Hematopoietic multipotent progenitor cell (in vitro differentiated cells): ENCODE results near the gene DGUOK. TPM values are rescaled to one million over a fixed set of nuclear protein-coding genes. Genes with fewer than 3 reads are reported as not detected.
"Not testable (repeated sequence)": the region's sequence is repeated elsewhere in the genome, so short reads cannot be mapped to it uniquely, and the experiment has no call there.

Source experiments
- DNase-seq, 3 donors: peaks; one replicate each; pipeline ENCODE4 v3.0.0-alpha.2; 2011 to 2015; ENCODE audit warnings: low read depth in 2 of 3, low spot score in 2 of 3
- total RNA-seq: library from RNA; depleted of rRNA; stranded (reverse); fragments of >200 nt; gene quantifications from one replicate; pipeline ENCODE4 v1.2.3, GENCODE V29; 2012

Gene DGUOK
- total RNA-seq, 1 donor = 38.5 TPM

DNA sequence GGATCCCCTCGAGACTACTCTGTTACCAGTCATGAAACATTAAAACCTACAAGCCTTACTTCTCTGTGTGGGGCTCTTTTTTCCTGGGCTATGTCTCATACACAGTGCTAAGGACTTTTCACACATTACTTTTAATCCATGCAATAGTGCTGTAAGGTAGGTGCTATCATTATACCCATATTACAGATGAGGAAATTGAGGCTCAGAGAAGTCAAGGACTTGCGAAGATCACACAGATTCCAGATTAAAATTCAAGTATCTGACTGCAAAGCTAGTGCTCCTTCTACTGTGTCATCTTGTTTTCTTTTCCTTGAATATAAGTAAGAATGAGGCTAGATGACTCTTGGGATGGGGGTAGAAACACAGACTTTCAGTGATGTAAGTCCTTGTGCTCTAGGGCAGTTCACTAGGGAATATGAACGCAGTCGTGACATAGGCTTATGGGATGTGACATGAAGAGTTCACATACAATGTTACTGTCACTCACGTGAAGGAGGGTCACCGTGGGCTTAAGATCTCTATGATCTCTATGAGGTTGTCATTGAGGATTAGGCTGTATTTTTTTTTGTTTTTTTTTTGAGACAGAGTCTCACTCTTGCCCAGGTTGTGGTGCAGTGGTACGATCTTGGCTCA, 7.0 kb upstream of the DGUOK start:
- no peak for DNase-seq

DNA sequence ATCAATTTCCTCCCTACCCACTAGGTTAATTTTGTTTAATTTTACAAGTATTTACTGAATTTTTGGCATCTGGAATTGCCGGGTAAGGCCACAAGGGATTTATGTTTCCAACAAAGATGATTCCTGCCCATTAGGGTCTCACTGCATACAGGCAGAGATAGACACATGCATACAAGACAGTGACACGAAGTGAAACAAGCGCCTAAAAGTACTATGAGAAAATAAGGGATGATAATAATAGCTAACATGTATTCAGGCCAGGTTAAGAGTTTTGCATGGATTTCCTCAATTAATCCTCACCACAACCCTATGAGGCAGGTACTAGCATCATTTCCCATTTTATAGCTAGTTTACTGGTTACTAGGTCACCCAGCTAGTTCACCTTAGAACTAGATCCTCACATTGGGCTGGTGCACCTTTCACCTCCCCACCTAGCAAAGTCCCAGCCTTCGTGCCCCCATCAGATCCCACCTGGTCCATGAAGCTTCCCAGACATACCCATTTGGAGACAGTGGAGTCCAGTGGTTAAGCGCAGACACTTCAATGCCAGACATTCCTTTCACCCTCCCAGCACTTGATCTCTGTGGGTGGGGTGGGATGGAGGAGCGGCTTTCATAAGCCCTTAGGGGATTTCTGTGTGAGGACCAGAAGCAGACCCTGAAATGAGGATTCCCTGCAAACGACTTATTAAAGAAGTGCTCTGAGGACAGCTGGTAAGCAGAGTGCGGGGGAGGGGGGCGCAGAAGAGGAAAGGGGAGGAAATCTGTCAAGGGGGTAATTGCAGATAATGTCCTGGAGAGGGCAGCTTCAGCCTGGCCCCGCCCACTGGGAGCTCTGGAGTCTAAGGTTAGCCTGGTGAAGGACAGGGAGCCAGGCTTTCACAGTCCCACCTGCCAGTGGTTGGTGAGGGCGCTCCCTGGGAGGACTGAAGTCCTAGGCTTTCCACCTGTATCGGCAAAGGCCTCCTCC, 5.8 kb upstream of the DGUOK start:
- DNase-seq = peak in 2 of 3 donors; percentile 54 to 55

DNA sequence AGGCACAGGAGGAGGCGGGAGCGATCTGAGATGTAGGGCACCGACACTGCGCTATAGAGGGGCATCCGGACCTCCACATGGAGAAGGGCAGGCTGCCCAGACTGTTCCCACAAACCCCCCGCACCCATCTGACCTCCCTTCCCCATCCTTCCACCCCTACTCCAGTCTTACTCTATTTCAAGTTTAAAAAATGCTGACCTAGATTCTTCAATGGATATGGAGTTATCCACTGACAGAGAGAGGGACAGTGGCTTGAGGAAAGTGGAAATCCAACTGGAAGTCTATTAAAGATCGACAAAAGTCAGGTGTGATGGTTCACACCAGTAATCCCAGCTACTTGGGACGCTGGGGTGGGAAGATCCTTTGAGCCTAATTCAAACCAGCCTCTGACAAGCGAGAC, 5.1 kb upstream of the DGUOK start:
- DNase-seq = no peak

DNA sequence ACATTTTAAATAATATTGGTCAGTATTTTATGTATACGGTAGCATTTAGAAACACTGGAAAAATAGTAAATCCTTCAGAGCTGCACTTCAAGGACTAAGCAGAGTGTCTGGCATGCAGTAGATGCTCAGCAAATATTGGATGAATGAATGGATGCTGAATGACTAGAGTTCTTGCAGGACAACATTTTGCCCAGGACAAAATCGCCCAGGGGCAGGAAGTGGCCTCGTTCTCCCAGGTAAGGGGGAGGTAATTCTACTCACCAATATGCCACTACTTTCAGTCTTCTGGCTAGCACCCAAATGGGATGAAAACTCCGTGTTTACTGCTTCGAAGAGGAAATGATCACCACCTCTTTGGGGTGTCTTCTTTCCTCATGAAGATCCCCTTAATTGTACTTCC, 4.0 kb upstream of the DGUOK start:
- no peak for DNase-seq

DNA sequence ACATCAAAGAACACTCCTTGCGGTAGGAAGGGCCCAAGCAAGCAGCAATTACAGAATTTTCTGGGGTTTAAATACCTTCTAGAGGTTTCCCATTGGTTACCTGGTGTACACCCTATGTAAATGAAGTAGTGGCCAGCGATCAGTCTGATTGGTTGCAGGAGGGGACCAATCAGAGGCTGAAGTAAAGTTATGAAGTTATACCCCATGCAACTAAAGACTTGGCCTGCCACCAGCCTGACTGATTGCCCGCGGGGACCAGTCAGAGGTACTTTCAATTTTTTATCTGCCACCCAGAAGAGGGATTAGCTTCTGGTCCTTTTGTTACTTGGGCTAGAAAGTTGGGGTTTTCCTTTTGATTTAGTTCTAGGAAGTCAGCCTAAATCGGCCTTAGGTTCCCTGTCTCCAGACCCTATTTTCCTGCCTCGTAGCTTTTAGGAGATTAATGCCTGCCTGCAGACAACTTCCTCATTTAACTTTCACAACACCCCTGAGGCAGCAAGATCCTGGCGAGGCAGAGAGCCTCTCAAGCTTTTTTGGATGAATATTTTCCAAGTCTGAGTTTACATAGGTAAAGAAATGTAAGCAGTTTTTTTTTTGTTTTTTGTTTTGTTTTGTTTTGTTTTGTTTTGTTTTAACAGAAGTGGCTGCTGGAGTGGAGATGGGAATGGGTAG, 1.5 kb upstream of the DGUOK start:
- DNase-seq = no peak

DNA sequence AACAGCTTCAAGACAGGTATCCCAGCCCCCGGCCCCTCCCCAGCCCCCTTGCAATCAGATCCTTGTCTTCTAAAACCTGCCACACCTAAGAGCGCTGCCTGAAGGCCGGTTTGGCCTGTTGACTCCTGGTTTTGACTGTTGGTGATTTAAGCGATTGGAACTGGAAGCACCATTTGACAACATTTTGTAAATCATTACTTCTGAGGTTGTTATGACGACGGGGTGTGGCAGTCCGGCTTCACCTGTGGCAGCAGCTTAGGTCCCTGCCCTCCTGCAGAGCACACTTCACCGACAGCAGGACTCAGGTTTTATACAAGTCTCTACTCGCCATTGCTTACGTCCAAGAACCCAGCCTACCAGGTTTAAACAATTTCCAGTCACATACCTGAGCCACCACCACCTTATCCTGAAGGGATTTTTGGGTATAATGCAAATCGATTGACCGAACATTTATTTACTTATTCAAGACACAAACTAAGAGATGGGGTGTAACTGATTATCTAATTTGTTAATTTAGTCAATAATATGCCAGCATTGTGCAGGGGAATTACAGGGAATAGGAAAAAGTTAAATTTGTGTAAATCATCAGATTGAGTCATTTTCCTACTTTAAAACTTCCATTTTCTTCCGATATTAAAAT, 707 bp upstream of the DGUOK start:
- DNase-seq = no peak

DNA sequence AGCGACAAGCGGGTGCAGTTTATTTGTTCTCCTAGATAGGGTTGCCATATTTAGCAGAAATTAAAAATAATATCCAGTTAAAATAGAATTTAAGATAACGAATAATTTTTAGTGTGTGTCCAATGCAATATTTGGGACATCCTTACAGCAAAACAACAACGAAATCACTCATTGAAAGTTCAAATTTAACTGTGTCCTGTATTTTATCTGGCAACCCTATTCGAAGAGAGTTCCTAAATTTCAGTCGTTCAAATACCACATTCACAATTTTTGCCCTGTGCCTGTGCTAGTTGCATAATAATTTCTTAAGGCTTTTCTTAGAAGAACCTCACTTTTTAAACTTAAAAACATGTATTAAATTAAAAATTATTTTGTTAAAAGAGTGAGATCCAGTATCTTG, 664 bp downstream of the DGUOK start:
- no peak for DNase-seq

DNA sequence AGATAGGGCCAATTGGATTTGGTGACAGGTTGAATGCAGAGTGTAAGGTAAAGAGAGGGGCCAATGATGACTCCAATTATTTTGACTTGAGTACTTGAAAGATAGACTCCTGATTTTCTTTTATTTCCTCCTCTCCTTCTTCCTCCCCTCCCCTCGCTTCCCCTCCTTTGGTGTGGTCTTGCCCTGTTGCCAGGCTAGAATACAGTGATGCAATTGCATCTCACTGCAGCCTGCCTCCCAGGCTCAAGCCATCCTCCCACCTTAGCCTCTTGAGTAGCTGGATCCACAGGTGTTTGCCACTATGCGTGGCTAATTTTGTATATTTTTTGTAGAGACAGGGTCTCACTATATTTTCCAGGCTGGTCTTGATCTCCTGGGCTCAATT, 2.3 kb downstream of the DGUOK start:
- DNase-seq = no peak

DNA sequence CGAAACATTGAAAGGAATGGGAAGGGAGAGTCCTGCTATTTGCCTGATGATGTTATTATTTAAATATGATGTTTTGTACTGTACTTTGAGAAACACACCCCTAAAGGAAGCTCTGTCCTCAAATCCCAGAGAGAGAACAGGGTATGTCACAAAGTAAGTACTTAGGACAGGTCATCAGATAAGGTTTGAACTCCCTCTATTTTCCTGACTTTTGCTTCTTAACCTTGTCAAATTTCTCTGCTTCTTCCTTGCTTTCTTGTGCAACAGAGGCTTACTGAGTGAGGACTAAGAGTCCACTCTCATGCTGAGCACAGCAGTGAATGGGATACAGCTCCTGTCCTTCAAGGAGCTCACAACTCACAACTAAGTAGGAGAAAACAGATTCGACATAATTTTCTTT, 3.7 kb downstream of the DGUOK start:
- no peak for DNase-seq

DNA sequence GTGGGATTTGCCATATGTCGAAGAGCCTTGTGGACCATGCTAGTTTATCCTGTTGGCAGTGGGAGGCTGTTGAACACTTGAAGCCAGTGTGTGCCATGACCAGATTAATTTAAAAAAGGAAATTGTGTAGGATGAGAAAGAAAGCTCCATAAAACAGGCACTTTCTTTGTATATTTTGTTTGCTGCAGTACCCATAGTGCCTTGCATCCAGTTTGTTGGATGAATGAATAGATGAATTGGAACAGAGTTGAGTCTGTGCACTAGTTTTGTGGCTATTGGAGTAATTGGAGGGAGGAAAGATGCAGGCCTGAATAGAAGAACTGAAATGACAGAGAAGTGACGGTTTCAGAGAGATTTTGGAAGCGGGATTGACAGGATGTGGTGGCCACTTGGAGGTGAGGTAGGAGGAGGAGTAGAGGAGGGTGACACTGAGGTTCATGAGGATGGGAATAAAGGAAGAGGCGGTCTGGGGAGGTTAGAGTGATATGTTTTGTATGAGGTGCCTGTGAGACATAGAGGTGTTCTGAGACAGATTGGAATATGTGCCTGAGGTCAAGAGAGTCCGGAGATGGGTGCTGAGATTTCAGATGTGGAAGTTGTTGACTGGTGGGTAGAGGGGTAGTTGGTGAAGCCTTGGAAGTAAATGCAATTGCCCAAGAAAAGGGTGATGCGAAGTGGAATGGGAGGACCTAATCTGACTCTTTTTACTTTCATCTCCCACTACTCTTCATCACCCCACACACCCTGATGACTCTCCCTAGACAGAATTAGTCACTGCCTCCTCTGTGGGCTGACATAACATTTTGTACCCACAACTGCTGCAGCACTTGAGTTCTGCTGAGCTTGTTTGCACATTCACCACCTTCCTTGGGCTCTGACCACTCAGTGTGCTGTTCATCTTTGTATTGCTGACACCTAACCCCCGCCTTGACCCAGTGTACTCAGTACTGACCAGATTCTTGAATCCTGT, 5.1 kb downstream of the DGUOK start:
- DNase-seq = no peak

DNA sequence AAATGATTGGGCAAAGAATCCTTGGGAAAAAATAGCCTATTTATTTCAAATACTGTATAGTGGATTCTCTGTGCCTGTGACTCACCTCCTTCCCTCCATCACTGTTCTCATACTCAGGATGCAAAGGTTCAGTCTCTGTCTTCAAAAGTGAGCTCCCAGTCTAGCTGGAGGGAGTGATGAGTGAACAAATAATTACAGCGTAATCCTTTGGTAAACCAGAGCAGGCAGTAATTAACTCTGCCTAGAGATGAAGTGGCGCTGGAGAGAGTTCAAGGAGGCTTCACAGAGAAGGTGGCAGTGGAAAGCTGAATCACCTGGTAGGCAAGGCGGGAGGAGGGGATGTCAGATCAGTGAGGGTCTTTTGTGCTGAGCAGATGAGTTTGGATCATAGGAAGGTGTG, 6.5 kb downstream of the DGUOK start:
- DNase-seq = no peak

DNA sequence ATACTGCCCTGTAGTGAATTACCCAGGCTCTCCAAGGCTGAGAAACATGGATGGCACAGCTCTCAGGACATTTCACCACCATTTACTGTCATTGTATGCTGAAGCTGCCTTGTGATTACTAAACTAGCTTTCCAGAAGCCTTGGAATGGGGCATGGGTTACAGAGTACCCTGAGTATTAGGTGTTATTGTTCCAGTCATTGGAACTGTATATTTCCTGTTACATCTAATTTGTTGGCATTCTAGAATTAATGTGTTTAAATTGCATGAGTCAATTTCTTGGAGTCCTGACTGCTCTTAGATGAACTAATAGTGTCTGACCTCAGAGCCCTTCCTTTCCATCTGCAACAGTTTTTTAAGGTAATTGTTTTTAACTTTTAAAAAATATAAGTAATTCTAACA, 9.0 kb downstream of the DGUOK start:
- DNase-seq = no peak

DNA sequence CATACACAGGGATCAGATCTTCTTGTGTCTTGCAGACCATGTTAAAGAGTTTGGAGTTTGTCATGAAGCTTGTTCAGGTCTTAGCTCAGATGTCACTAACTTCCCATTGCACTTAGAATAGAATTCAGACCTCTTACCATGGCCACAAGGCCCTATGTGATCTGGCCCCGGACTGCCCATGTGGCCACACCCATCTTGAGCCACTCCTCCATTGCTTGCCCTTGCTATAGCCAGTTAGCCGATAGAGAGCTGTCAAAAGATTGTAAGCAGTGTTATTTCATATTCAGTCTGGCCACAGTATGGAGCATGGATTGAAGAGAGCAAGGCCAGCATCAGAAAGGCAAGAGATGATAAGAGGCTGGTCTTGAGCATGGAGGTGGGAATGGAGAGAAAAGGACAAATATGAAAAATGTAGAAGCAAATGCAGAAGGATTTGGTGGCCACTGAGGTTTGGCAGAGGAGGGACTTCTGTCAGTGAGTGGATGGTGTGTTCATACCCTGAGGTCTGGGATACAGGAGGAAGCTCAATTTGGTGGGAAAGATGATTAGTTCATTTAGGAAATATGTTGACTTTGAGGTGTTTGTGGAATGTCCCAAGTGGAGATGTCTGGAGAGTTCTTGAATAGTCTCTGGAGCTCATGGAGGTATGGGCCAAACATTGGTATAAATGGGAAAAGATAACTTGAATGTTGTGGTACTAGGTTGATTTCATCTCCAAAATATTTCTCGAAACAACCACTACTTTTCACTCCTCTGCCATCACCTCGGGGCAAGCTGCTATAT, 10.6 kb downstream of the DGUOK start:
- no peak for DNase-seq

DNA sequence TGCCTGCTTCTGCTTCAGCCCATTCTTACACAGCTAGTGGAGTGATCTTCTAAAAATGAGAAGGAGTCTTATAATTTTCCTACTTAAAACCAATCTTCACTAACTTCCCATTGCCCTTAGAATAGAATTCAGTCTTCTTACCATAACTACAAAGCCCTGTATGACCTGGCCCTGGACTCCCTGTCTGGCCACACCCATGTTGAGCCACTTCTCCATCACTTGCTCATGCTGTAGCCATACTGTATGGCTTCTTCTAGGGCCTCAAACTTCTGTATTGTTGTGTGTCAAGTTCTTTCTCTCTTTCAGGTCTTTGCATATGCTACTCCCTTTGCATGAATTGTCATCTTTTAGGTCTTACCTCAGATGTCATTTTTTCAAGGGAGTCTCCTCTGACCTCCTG, 11.2 kb downstream of the DGUOK start:
- no peak for DNase-seq

DNA sequence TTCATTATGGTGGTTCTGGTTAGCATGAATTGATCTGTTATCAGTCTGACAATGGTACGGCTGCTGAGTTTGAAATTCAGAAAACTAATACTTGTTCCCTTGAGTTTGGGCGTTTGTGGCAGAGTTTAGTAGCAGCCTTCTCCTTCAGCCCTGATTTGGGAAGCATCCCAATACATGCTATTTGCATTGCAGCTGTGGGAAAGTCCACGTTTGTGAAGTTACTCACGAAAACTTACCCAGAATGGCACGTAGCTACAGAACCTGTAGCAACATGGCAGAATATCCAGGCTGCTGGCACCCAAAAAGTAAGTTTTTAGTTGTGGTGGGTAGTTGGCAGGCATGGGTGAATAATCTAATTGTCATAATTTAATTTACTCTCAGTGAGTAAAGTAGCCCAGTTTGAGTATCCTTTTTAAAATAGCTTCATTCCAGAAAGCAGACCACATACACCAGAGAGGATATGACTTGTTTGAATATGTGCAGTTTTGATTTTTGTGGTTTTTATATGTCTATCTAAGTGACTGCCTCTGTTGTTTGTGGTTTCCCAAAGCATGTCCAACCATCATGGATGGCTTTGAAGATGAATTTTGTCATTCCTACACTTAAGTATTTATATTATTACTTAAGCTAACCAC, 12.2 kb downstream of the DGUOK start:
- no peak for DNase-seq

DNA sequence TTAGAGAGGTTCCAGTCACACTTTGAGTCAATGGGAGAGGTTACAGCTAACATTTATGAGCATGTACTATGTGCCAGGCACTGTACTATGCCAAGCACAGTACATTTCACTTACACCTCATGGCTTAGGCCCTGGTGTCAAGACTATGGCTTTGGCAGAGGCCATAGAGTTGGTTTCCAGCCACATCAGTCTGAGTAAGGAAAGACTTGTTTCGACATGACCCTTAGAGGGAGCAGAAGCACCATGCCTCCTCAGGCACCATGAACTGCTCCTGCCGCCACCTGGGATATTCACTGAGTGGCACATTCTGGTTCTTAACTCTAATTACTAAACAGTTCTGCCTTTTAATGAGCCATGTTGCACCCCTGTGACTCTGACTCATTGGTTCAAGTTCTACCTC, 12.7 kb downstream of the DGUOK start:
- peak in 2 of 3 donors; percentile 59 to 71 for DNase-seq

DNA sequence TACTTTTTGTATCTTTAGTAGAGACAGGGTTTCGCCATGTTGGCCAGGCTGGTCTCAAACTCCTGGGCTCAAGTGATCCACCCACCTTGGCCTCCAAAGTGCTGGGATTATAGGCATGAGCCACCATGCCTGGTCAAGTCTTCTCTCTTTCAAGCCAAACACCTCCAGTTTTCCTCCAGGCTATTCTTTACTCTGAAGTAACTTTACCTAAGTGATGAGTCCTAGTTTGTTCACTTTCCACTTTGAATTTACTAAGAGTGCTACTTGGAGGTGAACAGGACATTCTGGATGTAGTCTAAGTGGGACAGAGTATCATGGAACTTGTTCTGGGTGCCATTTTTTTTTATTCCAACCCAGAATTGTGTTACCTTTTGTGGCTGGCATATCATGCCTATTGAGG, 13.4 kb downstream of the DGUOK start:
- not testable (repeated sequence) for DNase-seq

DNA sequence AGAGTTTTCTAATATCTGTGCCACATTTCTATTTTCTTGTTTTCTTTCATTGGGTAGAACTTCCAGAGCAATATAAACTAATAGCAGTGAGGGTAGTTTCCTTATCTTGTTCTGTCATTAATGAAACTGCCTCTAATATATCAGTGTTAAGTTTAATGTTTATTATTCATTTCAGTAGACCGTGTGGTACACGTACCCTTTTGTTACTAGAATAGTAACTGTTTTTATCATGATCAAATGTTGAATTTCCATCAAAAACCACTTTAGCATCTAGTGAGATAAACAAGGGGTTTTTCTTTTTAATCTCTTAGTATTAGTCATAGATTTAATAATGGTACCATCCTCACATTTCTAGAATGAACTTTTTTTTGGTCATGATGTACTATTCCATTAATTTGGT, 16.0 kb downstream of the DGUOK start:
- DNase-seq = no peak

DNA sequence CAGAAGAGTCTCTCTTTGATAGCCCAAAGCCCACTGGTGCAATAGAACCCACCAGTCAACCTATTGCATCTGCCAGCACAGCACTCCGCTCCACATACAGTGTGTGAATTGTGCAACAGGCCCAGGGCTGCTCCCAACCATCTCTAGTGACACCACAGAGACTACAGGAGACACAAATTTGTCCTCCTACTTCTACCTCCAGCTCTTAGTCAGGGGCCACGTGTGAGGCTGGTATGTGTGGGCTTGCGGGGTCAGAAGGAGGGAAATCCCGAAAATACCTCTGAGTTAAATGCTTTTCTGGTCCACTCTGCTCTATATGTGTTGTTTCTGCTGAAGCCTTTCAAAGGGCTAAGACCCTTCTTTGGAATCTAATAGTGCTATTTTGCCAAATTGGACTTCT, 18.0 kb downstream of the DGUOK start:
- DNase-seq = no peak
